Frontal cortex (tissue), 4 donors: Measurements from ENCODE around the gene GMPR2. TPM values are rescaled to one million over a fixed set of nuclear protein-coding genes. Genes with fewer than 3 reads are reported as not detected.
"Not testable (repeated sequence)": the region's sequence is repeated elsewhere in the genome, so short reads cannot be mapped to it uniquely, and the experiment has no call there.

ENCODE experiments used
- DNase-seq, 2 donors: peaks; one replicate each; pipeline ENCODE4 v3.0.0; 2012; ENCODE audit warnings: low spot score in 2 of 2
- FAIRE-seq: peaks from 2 replicates; lab custom pipeline; 2012; peaks lifted over from hg19 to GRCh38; lab: Jason Lieb, UNC
- total RNA-seq: library from RNA; depleted of rRNA; stranded (reverse); fragments of >200 nt; gene quantifications from one replicate; pipeline ENCODE4 v1.2.3, GENCODE V29; 2014
- donor health status: control.
- donor health status: control.
- donor health status: control.

The GMPR2 gene
- total RNA-seq, 1 donor from 2014 or later, result 51.8 TPM

DNA sequence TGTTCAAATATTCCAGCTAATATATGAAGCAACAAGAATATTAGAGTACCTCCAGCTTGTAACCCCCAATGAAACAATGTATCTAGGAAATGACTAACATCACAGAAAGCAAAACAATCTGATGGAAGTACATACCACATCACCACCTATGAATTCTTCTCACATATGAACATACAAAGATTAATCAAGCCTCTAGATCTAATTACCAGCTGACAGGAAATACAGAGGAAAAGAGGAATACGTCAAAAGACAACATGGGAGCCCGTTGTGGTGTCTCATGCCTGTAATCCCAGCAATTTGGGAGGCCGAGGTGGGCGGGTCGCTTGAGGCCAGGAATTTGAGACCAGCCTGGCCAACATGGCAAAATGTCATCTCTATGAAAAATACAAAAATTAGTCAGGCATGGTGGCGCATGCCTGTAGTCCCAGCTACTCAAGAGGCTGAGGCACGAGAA, 8.1 kb upstream of the GMPR2 start:
- DNase-seq (no peak), FAIRE-seq (no peak)

DNA sequence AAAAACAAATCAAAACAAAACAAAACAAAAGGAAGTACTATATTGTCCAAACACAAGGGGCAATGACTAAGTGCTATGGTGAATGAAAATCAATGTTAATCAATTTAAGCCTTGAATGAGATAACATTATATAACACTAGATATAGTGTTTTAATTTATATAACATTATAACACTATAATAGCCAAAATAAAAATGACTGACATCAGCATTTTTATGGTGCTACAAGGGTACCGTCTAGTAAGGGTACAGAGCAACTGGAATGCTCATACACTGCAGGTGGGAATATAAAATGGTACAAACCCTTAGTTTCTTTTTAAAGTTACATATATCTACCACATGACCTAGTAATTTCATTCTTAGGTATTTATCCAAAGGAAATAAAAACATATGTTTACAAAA, 6.3 kb upstream of the GMPR2 start:
- DNase-seq, result no peak
- FAIRE-seq, result no peak

DNA sequence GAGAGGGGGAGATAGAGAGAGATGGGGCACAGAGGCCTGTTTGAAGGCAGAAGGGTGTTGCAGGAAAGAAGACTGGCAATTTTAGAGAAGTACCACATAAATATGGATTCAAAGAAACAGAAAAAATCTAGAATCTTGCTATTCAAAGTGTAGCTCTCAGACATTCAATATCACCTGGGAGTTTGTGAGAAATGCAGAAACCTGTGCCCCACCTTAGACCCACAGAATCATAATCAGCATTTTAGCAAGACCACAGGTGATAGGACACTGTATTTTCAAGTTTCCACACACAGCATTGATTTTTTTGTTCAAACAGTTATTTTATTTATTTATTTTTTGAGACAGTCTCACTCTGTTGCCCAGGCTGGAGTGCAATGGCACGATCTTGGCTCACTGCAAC, 3.8 kb upstream of the GMPR2 start:
- DNase-seq, result no peak

DNA sequence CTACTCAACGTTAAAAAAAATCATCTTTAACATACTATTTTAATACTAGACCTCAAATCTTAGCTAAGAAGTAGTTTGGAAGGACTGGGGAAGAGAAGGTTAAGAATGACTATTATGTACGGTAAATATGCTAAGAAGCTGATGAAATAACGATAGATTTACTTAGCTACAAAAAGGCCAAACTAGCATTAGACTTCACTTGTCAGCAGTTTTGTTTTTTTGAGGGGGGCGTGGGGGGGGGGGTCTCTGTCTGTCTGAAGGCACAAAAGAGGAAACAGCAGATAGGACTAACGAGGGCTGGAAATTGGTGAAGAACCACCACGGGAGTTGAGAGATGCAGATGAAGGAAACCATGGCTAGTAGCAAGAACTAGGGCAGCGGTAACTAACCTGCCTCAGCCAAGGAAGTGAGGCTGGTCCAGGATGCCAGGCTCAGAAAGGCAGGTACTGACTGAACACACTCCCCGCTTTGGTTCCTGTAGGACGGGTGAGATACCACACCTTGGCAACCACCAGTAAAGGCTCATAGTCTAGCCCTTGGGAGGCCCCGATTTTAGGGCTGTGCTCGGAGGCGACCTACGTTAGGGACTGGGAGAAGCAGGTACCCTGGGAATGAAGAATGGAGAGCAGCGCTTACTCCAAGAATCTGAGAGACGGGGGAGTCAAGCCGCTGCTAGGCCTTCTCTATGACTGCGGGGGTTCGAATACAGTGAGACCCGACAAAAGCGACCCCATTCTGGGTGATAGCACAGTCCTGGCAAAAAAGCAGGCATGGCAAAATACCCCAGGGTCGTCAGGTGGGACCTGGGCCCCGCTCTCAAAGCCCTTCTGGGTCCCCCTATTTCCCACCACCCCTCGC, 1.2 kb upstream of the GMPR2 start:
- FAIRE-seq (no peak), DNase-seq (no peak)

More for the DNA sequence above, 3.8 kb upstream of the GMPR2 start:
- FAIRE-seq, result no peak

DNA sequence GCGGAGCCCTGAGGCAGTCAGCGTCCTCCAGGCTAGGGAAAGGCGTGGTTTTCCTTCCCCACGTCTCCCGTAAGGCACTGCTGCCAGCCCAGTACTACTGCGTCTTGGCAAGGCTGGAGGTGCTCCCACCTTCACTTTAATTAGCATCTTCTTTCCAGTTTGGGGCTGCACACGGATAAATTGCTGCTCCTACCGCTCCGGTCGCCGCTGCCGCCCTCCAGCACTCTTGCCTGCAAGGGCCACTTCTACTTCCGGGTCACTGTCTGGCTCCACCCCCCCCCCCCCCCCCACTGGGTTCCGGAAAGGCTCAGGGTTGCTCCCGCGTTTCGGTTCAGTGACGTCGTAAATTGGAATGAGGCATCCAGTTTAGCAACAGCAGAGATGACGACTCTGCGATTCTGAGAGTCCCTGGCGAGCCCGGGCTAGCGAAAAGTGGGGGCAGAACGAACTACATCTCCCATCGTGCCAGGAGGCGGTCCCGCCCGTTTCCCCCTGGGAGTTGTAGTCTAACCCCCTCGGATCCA, 546 bp upstream of the GMPR2 start, which contains the start of gene NEDD8:
TSS of gene NEDD8 (minus strand) at position 247 of the 524 bp plus-strand sequence. CDS start at position 147, 100 bp downstream.
- DNase-seq, result peak; percentile 72 to 84
- no peak for FAIRE-seq

DNA sequence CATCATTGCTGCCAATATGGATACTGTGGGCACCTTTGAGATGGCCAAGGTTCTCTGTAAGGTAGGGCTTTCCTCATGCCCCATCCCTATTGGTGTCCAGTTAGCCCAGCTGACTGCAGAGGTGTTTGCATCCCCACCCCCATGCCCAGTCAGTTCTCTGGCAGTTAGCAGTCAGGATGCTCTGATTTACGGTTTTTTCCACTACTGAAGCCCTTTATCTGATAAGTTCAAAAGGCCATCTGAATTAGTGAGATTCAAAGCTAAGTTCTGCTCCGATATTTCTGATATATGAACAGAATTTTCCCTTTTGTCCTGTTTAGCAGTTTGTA, 773 bp downstream of the GMPR2 start:
- FAIRE-seq (no peak), DNase-seq (no peak)

DNA sequence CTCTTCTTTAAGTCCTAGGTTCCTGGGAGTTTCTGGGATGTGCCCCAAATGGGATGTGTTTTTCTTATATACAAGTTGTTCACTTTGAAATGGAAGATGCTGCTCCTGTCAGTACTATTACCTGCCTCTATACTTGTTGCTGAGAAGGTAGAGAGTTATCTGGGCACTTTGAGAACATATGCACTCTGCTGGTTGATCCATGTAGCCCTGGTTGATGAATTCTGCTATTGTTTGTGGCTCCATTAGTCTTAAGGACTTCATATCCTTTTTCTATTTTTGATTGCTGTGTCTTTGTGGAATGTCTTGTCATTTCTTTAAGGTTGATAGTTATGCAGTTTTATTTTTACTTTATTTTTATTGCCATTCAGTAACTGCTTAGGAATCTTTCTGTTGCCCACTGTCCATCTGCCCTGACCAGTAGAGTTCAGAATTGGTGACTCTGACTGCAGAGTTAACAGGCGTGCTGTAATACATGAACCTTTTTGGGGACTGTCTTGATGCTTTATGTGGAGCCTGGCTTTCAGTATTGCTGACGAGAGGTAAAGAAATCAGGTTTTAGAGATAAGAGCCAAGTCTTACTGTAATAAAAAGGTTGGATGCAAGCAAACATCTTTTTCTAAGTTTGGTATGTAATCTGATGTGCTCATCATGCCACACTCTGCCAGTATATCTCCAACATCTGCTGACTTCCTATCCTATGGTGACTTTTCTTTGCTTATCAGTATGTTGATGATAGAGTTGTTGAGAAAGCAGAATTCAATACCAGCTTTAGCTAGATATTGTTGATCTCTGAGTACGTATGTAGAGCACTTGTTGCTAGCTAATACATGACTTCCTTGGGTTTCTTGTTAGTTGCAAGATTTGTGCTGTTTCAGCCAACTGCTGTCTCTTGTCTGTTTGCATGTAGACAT, 1.6 kb downstream of the GMPR2 start:
- no peak for FAIRE-seq
- no peak for DNase-seq

DNA sequence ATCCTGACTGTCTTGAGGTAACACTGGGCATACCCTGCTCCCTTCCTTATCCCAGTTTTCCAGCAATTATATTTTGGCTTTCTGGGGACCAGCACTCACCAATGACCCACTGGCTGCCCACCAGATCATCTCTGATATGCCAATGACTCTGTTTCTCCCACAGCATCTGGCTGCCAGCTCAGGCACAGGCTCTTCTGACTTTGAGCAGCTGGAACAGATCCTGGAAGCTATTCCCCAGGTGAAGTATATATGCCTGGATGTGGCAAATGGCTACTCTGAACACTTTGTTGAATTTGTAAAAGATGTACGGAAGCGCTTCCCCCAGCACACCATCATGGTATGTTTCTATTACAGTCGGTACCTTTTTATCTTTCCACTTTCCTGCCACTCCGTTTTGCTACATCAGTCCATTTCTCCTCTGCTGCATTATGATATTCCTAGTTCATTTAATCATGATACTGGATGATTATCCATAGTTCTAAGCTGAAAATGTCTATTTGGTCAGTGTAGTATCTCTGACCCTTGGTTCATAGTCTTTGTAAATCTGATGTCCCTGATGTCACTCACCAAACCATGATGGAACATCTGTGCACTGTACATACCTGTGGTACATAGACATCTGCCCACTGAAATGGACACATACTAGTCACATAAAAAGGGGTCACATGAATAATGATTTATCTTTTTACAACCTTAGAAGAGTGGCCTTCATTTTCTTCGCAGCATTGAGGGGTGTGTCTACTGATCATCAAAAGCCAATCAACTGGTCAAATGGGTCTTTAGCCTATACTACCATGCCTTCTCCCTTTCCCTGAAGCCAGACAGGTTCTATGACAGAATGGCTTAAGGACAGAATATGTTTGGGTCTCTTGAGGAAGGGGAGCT, 3.3 kb downstream of the GMPR2 start:
- FAIRE-seq (no peak), DNase-seq (no peak)

DNA sequence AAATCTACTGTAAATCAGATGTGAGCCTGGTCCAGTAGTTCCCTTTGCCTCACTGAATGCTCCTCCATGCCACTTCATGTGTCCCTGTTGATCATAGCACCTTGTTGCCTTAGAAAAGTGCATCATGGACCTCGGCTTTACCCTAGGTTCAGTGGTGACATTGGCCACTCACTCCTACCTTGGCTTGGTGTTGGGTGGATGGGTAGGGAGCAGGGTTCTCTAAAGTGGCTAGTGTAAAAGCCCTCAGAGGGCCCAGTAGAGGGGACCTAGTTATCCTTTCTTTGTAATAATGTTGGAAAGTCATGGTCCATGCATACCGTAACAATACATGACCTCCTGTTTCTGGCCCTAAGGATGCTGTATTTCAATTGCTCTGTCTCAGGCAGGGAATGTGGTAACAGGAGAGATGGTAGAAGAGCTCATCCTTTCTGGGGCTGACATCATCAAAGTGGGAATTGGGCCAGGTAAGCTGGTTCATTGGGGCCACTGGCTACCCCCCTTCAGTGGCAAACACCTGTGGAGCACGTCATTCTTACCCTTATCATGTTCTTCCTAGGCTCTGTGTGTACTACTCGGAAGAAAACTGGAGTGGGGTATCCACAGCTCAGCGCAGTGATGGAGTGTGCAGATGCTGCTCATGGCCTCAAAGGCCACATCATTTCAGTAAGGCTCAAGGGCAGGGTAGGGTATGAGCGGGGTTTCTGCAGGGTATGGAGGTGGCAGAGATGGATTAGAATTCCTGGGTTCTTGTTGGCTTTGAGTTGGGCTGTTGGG, 4.1 kb downstream of the GMPR2 start:
- FAIRE-seq, result no peak
- DNase-seq, result no peak

DNA sequence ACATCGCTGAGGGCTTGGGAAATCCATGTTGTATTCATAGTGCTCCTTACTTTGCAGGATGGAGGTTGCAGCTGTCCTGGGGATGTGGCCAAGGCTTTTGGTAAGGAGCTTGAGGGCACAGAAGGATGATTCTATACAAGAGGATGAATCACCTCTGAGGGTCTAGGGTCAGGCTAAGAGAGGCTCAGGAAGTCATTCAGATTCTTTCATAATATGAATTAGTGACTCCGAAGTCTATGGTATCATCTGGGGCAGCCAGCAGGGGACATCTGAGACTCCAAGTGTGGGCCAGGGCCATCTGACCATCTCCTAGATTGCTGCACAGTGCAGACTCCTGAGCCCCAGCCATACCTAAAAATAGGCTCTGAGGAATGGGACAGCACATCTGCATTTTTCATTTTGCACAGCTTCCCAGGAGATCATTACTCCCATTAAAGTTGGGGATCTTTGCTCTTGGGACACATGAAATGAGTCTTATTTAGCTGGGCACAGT, 4.8 kb downstream of the GMPR2 start:
- no peak for DNase-seq
- no peak for FAIRE-seq

DNA sequence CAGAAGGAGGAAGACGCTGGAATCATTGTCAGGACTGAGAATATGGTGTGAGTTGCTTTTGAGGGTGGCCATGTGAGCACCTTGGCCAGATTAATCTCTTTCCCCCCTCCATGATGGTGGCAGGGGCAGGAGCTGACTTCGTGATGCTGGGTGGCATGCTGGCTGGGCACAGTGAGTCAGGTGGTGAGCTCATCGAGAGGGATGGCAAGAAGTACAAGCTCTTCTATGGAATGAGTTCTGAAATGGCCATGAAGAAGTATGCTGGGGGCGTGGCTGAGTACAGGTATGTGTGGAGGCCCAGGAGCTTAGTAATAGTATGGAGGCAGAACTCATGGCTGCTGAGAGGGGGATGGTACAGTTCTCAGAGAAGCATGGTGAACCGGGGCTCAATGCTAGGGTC, 5.4 kb downstream of the GMPR2 start:
- DNase-seq (no peak), FAIRE-seq (no peak)

DNA sequence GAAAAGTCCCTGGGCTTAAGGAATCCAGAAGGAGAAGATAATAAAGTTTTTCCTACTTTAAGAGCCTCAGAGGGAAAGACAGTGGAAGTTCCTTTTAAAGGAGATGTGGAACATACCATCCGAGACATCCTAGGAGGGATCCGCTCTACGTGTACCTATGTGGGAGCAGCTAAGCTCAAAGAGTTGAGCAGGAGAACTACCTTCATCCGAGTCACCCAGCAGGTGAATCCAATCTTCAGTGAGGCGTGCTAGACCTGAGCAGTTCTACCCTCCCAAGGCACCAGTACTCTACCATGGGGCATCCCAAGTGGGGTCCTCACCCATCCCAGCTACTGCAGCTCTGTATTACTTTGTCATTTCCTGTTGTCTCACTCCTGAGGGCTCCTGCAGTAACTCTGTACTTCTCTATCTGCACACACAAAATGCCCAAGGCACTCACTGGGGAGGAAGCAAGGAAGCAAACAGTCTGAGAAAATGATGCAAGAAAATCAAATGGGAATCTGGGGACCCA, 5.9 kb downstream of the GMPR2 start:
- FAIRE-seq (no peak), DNase-seq (no peak)

DNA sequence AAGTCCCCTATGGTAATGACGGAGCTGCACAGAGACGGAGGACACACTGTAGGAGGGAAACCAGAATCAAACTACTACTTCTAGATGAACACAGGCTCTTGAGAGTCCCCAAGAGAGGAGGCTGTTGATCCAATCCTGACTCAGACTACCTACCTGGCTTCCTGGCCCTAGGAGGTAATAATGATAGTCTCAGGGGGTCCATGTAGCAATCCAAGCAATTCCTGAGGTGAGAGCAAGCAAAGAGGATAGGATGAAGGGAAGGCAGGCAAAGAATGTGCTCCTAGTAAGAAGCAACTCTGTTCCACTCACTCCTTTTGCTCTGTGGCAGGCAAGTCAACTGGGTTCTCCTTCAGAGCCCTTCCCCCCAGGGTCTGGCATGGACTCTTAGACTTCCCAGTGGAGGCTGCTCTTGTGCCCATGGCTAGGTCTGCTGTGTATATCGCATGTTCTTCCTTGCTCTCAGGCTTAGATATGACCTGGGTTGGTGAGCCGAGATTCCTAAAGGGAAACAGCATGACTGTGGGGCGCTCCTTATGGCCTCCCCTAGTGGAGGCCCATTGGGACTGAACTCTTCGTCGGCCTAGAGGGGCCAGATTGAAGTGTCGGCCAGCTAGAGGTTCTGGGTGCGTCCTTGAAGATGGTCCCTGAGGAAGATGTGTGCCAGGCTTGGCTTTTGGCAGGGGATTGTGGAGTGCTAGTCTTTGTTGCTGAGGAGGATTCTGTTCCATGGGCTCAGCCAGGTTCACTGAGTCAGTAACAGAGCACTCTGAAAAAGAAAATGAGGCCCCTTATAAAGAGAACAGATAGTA, 7.6 kb downstream of the GMPR2 start:
- no peak for DNase-seq
- FAIRE-seq, result no peak

DNA sequence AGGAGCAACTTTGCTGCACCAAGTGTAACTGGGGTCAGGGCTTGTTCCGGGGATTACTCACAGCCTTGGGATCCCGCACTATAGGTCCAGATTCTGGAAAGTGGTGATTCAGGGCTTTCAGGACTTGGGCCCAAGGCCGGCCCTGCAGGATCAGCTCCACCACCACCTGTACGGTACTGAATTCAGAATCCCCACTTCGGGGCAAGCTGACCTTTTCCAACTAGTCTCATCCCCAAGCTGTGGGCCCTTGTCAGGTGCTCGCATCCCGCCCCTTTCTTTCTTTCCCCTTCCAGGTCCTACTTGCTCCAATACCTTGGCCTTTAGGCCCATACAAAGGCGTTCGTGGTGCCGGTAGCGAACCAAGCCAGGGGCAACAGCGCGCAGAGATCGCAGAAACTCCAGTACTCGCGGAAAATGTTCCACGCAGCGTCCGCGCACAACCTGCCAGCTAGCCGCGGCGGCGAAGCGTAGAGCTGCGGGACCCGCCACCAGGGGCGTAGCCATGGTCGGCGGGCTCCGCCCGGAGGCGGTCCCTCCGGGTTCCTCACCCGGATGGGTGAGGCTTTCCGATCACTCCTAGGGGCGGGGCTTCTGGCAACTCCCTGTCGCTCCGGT, 9.2 kb downstream of the GMPR2 start:
- FAIRE-seq (no peak), DNase-seq (peak; percentile 85 to 95)

DNA sequence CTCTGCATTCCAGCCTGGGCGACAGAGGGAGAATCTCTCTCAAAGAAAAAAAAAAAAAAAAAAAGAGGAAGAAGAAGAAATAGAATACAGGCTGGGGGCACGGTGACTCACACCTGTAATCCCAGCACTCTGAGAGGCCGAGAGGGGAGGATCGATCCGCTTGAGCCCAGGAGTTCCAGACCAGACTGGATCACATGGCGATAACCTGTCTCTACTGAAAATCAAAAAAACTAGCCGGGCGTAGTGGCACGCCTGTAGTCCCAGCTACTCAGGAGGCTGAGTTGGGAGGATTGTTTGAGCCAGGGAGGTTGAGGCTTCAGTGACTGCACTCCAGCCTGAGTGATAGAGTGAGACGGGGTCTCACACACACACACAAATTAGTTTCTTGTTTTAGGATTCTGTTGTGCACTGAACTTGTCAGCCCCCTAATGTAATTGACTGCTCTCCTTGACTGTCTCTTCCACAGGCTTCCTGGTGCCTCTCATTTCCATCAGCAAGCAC, 10.7 kb downstream of the GMPR2 start:
- no peak for FAIRE-seq
- DNase-seq, result no peak

DNA sequence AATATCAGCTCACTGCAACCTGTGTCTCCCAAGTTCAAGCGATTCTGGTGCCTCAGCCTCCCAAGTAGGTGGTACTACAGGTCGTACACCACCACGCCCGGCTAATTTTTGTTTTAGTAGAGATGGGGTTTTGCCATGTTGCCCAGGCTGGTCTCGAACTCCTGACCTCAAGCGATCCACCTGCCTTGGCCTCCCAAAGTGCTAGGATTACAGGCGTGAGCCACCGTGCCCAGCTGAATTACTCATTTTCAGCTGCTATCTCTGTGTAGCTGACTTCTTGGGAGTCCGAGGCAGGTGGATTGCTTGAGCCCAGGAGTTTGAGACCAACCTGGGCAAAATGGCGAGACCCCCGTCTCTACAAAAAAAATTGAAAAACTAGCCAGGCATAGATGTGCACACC, 12.6 kb downstream of the GMPR2 start:
- not testable (repeated sequence) for FAIRE-seq

DNA sequence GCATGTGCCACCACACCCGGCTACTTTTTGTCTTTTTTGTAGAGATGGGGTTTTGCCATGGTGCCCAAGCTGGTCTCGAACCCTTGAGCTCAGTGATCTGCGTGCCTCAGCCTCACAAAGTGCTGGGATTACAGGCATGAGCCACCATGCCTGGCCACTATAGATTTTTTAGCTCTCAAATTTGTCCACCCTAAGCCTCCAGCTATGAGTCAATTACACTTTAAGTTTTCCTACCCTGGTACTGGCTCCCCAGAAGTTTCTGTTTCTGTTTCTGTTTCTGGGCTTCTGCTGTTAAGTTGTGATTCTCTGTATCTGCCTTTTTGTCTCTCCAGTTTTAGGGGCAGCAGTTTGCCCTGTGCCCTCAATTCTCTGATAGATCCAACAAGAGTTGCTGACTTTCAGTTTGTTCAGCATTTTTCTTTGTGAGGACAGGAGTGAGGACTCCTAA, 14.1 kb downstream of the GMPR2 start:
- FAIRE-seq, result no peak
- no peak for DNase-seq

More for the DNA sequence above, 12.6 kb downstream of the GMPR2 start:
- not testable (repeated sequence) for DNase-seq
